Transverse colon (tissue), 4 donors: Measurements from ENCODE around the gene SLC5A5. TPM values are rescaled to one million over a fixed set of nuclear protein-coding genes. Genes with fewer than 3 reads are reported as not detected.

Experiments used
- DNase-seq: peaks from one replicate; pipeline ENCODE4 v3.0.0-alpha.2; 2019
- H3K27ac ChIP-seq, 4 donors: fragments of 200-600 bp; sonication (generic); 2 replicates each; pipeline ENCODE4 v1.5.1; 2016 to 2018; ENCODE audit warnings: inconsistent platforms in 4 of 4
- H3K27me3 ChIP-seq: fragments of 200-600 bp; sonication (generic); 2 replicates; pipeline ENCODE4 v1.5.1; 2017; ENCODE audit warnings: inconsistent platforms
- H3K36me3 ChIP-seq, 4 donors: fragments of 200-600 bp; sonication (generic); 2 replicates each; pipeline ENCODE4 v1.5.1; 2017 to 2019; ENCODE audit warnings: inconsistent platforms in 4 of 4
- H3K4me1 ChIP-seq, 4 donors: fragments of 200-600 bp; sonication (generic); 2 replicates each; pipeline ENCODE4 v1.5.1; 2017 to 2020; ENCODE audit warnings: inconsistent platforms in 4 of 4
- H3K4me3 ChIP-seq, 4 donors: fragments of 200-600 bp; sonication (generic); 1 replicate in 1 of 4; 2 replicates in 3 of 4; pipeline versions ENCODE4 v1.5.1 to v1.6.1; 2017 to 2019; ENCODE audit warnings: inconsistent platforms in 4 of 4
- H3K9me3 ChIP-seq, 2 donors: fragments of 200-600 bp; sonication (generic); 2 replicates each; pipeline ENCODE4 v1.5.1; 2017 to 2019; ENCODE audit warnings: inconsistent platforms in 2 of 2
- CTCF ChIP-seq, 5 experiments: fragments of 200-600 bp in 3 of 5; fragments of 450-650 bp in 2 of 5; sonication (generic) in 3 of 5; IDR thresholded peaks; 1 replicate in 2 of 5; 2 replicates in 3 of 5; pipeline ENCODE4 v1.5.1; 2016 to 2017; ENCODE audit warnings: antibody characterized with exemption in 5 of 5, inconsistent platforms in 3 of 5, mild to moderate bottlenecking in 2 of 5, moderate library complexity in 1 of 5
- EP300 ChIP-seq: sonication (generic); formaldehyde crosslinking; IDR thresholded peaks from one replicate; pipeline ENCODE4 v1.6.1; 2017; ENCODE audit warnings: antibody characterized with exemption, low read depth
- POLR2A ChIP-seq: fragments of 450-650 bp; IDR thresholded peaks from one replicate; pipeline ENCODE4 v1.6.1; 2016; ENCODE audit warnings: antibody characterized with exemption, mild to moderate bottlenecking, moderate library complexity
- POLR2AphosphoS5 ChIP-seq, 3 donors: sonication (generic); formaldehyde crosslinking; IDR thresholded peaks; one replicate each; pipeline ENCODE4 v1.6.1; 2016; ENCODE audit warnings: antibody characterized with exemption in 3 of 3
- WGBS, 2 donors: methylation state at CpG; one replicate each; pipeline ENCODE4 v1.1.5; 2018; ENCODE audit warnings: low coverage in 1 of 2; 5-methylcytosine and 5-hydroxymethylcytosine counted together
- in situ Hi-C, 4 donors: fragments of 200-750 bp; cut with MboI; loops; one replicate each; pipeline versions ENCODE4 v1.15.0 to v1.15.1; 2017; ENCODE audit warnings: low sequenced_read_pairs in 3 of 4, low pct_ligation_motif_present in 1 of 4, low pct_unique_long_range_greater_than_20kb in 1 of 4
- intact Hi-C: fragments of 100-400 bp; cut with DNase I; formaldehyde crosslinking; loops from one replicate; pipeline ENCODE4 v1.15.1; 2023; ENCODE audit warnings: low total_unique reads
- total RNA-seq, 4 donors: library from RNA; depleted of rRNA; stranded (reverse); fragments of >200 nt; gene quantifications; one replicate each; pipeline ENCODE4 v1.1.0, GENCODE V29; 2016

SLC5A5 gene
- total RNA-seq, 4 donors from 2014 or later, result not detected

GRCh38 chr19:17840019-17840418 lies 31.7 kb upstream of the SLC5A5 start:
- Histone ChIP-seq H3K27me3 (peaks cover 37% of the 10 kb centered on the region), H3K27ac (no peak overlapping the region)
- in situ Hi-C loops, result no loop called here

GRCh38 chr19:17841371-17841809 lies 30.4 kb upstream of the SLC5A5 start:
- WGBS, 2 donors, result 28% methylated on average over 18 of the region's 30 CpGs; no CpG with 5 or more reads in 1 of the 2 donors
- Histone ChIP-seq H3K27me3 (peaks cover 38% of the 10 kb centered on the region), H3K4me1 (peaks cover 0 to 15% (median 13%) of the 10 kb centered on the region in 4 donors), H3K9me3 (no peaks in the 10 kb centered on the region), H3K27ac (no peak overlapping the region), H3K4me3 (peak overlapping the region in 2 of 4 donors; percentile 17 to 20), H3K36me3 (no peaks in the 10 kb centered on the region)
- intact Hi-C loops, result no loop called here
- TF ChIP-seq POLR2A, result no peak
- no peak for TF ChIP-seq EP300
- TF ChIP-seq POLR2AphosphoS5 (IDR thresholded peaks at IDR 0.05), result no peak
- TF ChIP-seq CTCF (IDR thresholded peaks at IDR 0.05), result no peak
- no peak for DNase-seq
- in situ Hi-C loops, result no loop called here

More at GRCh38 chr19:17840019-17840418, 31.7 kb upstream of the SLC5A5 start:
- H3K36me3 ChIP-seq, result no peaks in the 10 kb centered on the region
- H3K4me1 ChIP-seq, result peaks cover 0 to 15% (median 13%) of the 10 kb centered on the region in 4 donors
- DNase-seq, result no peak
- TF ChIP-seq POLR2AphosphoS5 (IDR thresholded peaks at IDR 0.05), result no peak
- TF ChIP-seq CTCF (IDR thresholded peaks at IDR 0.05), result no peak
- no peak for TF ChIP-seq POLR2A
- no peak for TF ChIP-seq EP300
- intact Hi-C loops, result no loop called here
- H3K4me3 ChIP-seq, result no peak overlapping the region
- H3K9me3 ChIP-seq, result no peaks in the 10 kb centered on the region
- WGBS, 2 donors, result 86 to 87% methylated on average over 4 to 6 of the region's 6 CpGs

- intact Hi-C loops (no loop called here), in situ Hi-C loops (no loop called here)
These were observed 29.7 kb upstream of the SLC5A5 start for GRCh38 chr19:17841810-17842662.

More at GRCh38 chr19:17841810-17842662, 29.7 kb upstream of the SLC5A5 start:
- H3K36me3 ChIP-seq, result no peaks in the 10 kb centered on the region
- peak overlapping the region in 2 of 4 donors; percentile 17 to 20 for H3K4me3 ChIP-seq
- DNase-seq, result peak; percentile 80
- H3K27ac ChIP-seq, result no peak overlapping the region
- no peaks in the 10 kb centered on the region for H3K9me3 ChIP-seq
- H3K4me1 ChIP-seq, result peaks cover 0 to 21% (median 13%) of the 10 kb centered on the region in 4 donors
- peaks cover 44% of the 10 kb centered on the region for H3K27me3 ChIP-seq
- 8 to 47% methylated on average over 5 to 55 of the region's 56 CpGs for WGBS, 2 donors
- TF ChIP-seq POLR2A, result no peak
- no peak for TF ChIP-seq EP300
- no peak for TF ChIP-seq CTCF (IDR thresholded peaks at IDR 0.05)
- no peak for TF ChIP-seq POLR2AphosphoS5 (IDR thresholded peaks at IDR 0.05)
